ENCODE results near the gene DARS1. TPM values are rescaled to one million over a fixed set of nuclear protein-coding genes. Genes with fewer than 3 reads are reported as not detected.

Gene DARS1
- total RNA-seq (2021) (54.3 and 63.0 TPM in 2 replicates), Bru-seq, nascent RNA (percentile 90 among the genes with signal in this experiment), BruChase-seq, experiment 1, labeled RNA remaining after a 2-hour chase (percentile 79 among the genes with signal in this experiment), BruChase-seq, experiment 2, labeled RNA remaining after a 6-hour chase (percentile 79 among the genes with signal in this experiment)
- long read RNA-seq, transcript DARS-201 (16 exons, 2,361 nt) = major isoform, 171 of 187 reads
- long read RNA-seq, partial matches to known transcripts = 9 of 187 reads
- long read RNA-seq, other reads (novel, unspliced or antisense) = 5 of 187 reads

GRCh38 chr2:135985018-135985825 is at the start of gene DARS1:
TSS of gene DARS1 (minus strand) at chr2:135985626. CDS start at chr2:135985468, 158 bp downstream.
- CTCF ChIA-PET = no interaction called here
- POLR2A ChIA-PET (ENCODE audit: unreplicated experiment) = interaction anchor here (0.5 to 0.6 kb wide), 3 partner anchors 210 to 1270 kb away, joined by 3 to 7 read pairs (median 4); no protein-coding TSS in a partner anchor
- DNase-seq = peak; percentile 85 to 89
- no peaks in the 10 kb centered on the region for H4K20me1 ChIP-seq (ENCODE audit: insufficient read depth)
- TF ChIP-seq EZH2 (IDR thresholded peaks at IDR 0.05; ENCODE audit: low read depth) = no peak
- no peak for TF ChIP-seq CTCF (conservative IDR thresholded peaks at IDR 0.05)
- H3F3A ChIP-seq (ENCODE audit: insufficient read depth, low read depth) = peaks cover 16% of the 10 kb centered on the region; the same call in 1 of the 2 replicates
- peak within 1 kb of the TSS; percentile 85 for H3K4me3 ChIP-seq
- peak within 1 kb of the TSS; percentile 93 for H3K27ac ChIP-seq
- H3K9me2 ChIP-seq (ENCODE audit: insufficient read depth) = no peaks in the 10 kb centered on the region
- peak within 1 kb of the TSS; percentile 82 for H2AFZ ChIP-seq
- H3K4me1 ChIP-seq (replicated peaks; ENCODE audit: insufficient read depth) = peaks cover 15% of the 10 kb centered on the region
- no peaks in the 10 kb centered on the region for H3K27me3 ChIP-seq (ENCODE audit: insufficient read depth, low read depth)
- 0 out of 2 replicates have a peak, but pooled peaks cover 22% of the 10 kb centered on the region for H3K36me3 ChIP-seq (ENCODE audit: low read depth)
- peak within 1 kb of the TSS; percentile 99 for H3K4me2 ChIP-seq
- H3K9me3 ChIP-seq (ENCODE audit: insufficient read depth, low read depth) = no peaks in the 10 kb centered on the region
- intact Hi-C loops (cut with micrococcal nuclease; ENCODE audit: unreplicated experiment) = loop anchor here (1.0 to 10.0 kb wide), 4 partner anchors 36 to 392 kb away; partner anchors contain the start of gene CXCR4
- BruUV-seq (replicated peaks) = TSS peak; percentile 64
- peaks cover 43% of the 10 kb centered on the region for H3K79me2 ChIP-seq (ENCODE audit: low read depth)

- ChIA-PET POLR2A (ENCODE audit: unreplicated experiment) (no interaction called here), CTCF (no interaction called here)
- BruUV-seq (replicated peaks) = no TSS peak
Measured at GRCh38 chr2:136034629-136035028, 49.2 kb upstream of the DARS1 start.

More at GRCh38 chr2:136034629-136035028, 49.2 kb upstream of the DARS1 start:
- no peaks in the 10 kb centered on the region for H4K20me1 ChIP-seq (ENCODE audit: insufficient read depth)
- no peaks in the 10 kb centered on the region for H3K36me3 ChIP-seq (ENCODE audit: low read depth)
- no peaks in the 10 kb centered on the region; the same call in 1 of the 2 replicates for H3K9me3 ChIP-seq (ENCODE audit: insufficient read depth, low read depth)
- no peak overlapping the region for H3K4me2 ChIP-seq
- H3K9me2 ChIP-seq (ENCODE audit: insufficient read depth) = no peaks in the 10 kb centered on the region
- no peaks in the 10 kb centered on the region for H3K4me1 ChIP-seq (replicated peaks; ENCODE audit: insufficient read depth)
- H3K79me2 ChIP-seq (ENCODE audit: low read depth) = no peaks in the 10 kb centered on the region
- H2AFZ ChIP-seq = no peak overlapping the region
- no peak for TF ChIP-seq CTCF (conservative IDR thresholded peaks at IDR 0.05)
- TF ChIP-seq EZH2 (IDR thresholded peaks at IDR 0.05; ENCODE audit: low read depth) = no peak
- no peak overlapping the region for H3K27ac ChIP-seq
- no peak for DNase-seq
- H3F3A ChIP-seq (ENCODE audit: insufficient read depth, low read depth) = no peaks in the 10 kb centered on the region
- no peak overlapping the region for H3K4me3 ChIP-seq
- no peaks in the 10 kb centered on the region for H3K27me3 ChIP-seq (ENCODE audit: insufficient read depth, low read depth)
- intact Hi-C loops (cut with micrococcal nuclease; ENCODE audit: unreplicated experiment) = no loop called here

Data from PC-9 (cell line).